Tibial nerve (tissue), 4 donors: Measurements from ENCODE around the gene CDC14B. TPM values are rescaled to one million over a fixed set of nuclear protein-coding genes. Genes with fewer than 3 reads are reported as not detected.

Experiments
- DNase-seq, 2 donors: peaks; one replicate each; pipeline ENCODE4 v3.0.0-alpha.2; 2019; ENCODE audit warnings: low spot score in 2 of 2
- H3K27ac ChIP-seq, 4 donors: fragments of 200-600 bp; sonication (generic) in 3 of 4; one replicate each; pipeline ENCODE4 v1.5.1; 2017 to 2019; ENCODE audit warnings: mild to moderate bottlenecking in 1 of 4
- H3K27me3 ChIP-seq, 2 donors: fragments of 200-600 bp; sonication (generic) in 1 of 2; one replicate each; pipeline versions ENCODE4 v1.5.1 to v1.6.0; 2017 to 2019
- H3K36me3 ChIP-seq, 3 donors: fragments of 200-600 bp; sonication (generic); one replicate each; pipeline ENCODE4 v1.5.1; 2018 to 2019
- H3K4me1 ChIP-seq, 4 donors: fragments of 200-600 bp; sonication (generic) in 3 of 4; one replicate each; pipeline ENCODE4 v1.5.1; 2017 to 2019
- H3K4me3 ChIP-seq, 4 donors: fragments of 200-600 bp; sonication (generic) in 3 of 4; one replicate each; pipeline ENCODE4 v1.5.1; 2017 to 2019; ENCODE audit warnings: mild to moderate bottlenecking in 1 of 4, moderate library complexity in 1 of 4
- H3K9me3 ChIP-seq, 4 donors: fragments of 200-600 bp; sonication (generic) in 3 of 4; one replicate each; pipeline ENCODE4 v1.5.1; 2017 to 2019
- EP300 ChIP-seq, 2 donors: sonication (generic); formaldehyde crosslinking; IDR thresholded peaks; one replicate each; pipeline ENCODE4 v1.6.1; 2017; ENCODE audit warnings: antibody characterized with exemption in 2 of 2, mild to moderate bottlenecking in 1 of 2
- POLR2A ChIP-seq, 2 donors: fragments of 450-650 bp; IDR thresholded peaks; one replicate each; pipeline ENCODE4 v1.6.1; 2017; ENCODE audit warnings: antibody characterized with exemption in 2 of 2, mild to moderate bottlenecking in 2 of 2, moderate library complexity in 2 of 2
- WGBS, 2 donors: methylation state at CpG; one replicate each; pipeline ENCODE4 v1.1.5; 2018; 5-methylcytosine and 5-hydroxymethylcytosine counted together
- total RNA-seq, 4 donors: library from RNA; depleted of rRNA; stranded (reverse); fragments of >200 nt; gene quantifications; one replicate each; pipeline ENCODE4 v1.1.0, GENCODE V29; 2016
- TF ChIP-seq, protein P1 (sequence below), 5 experiments: fragments of 200-600 bp in 3 of 5; fragments of 450-650 bp in 2 of 5; sonication (generic) in 3 of 5; IDR thresholded peaks; one replicate each; pipeline ENCODE4 v1.5.1; 2016 to 2019; ENCODE audit warnings: antibody characterized with exemption in 5 of 5, mild to moderate bottlenecking in 3 of 5, moderate library complexity in 2 of 5

The CDC14B gene
- total RNA-seq, 4 donors from 2014 or later, result 25.9 to 34.1 (median 27.6) TPM

DNA sequence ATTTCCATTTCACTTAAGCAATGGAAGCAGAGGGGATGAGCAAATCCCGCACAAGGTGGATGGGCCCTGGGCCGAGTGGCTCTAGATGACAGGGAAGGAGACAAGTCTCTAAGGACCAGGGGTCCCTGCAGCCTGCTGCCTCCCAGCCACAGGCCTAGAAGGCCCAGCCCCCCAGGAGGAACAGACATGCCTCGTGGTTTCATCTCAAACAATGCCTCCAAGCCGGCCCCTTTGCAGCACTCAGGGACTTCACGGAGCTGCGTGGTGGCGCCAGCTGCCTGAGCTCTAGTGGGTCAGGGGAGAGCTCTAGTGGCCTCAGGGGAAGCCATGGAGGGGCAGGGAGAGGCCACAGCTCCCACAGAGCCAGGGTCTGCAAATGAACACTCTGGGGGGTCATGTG is 120.8 kb downstream of the CDC14B start:
- H3K36me3 ChIP-seq, result peaks cover 0 to 25% (median 0%) of the 10 kb centered on the region in 3 donors
- no peaks in the 10 kb centered on the region for H3K9me3 ChIP-seq
- peaks cover 0 to 38% (median 5%) of the 10 kb centered on the region in 4 donors for H3K4me1 ChIP-seq
- 77 to 82% methylated on average over 7 of the region's 7 CpGs for WGBS, 2 donors
- H3K27ac ChIP-seq, result peak overlapping the region in 1 of 4 donors; percentile 20
- no peak for DNase-seq
- TF ChIP-seq, protein P1, sequence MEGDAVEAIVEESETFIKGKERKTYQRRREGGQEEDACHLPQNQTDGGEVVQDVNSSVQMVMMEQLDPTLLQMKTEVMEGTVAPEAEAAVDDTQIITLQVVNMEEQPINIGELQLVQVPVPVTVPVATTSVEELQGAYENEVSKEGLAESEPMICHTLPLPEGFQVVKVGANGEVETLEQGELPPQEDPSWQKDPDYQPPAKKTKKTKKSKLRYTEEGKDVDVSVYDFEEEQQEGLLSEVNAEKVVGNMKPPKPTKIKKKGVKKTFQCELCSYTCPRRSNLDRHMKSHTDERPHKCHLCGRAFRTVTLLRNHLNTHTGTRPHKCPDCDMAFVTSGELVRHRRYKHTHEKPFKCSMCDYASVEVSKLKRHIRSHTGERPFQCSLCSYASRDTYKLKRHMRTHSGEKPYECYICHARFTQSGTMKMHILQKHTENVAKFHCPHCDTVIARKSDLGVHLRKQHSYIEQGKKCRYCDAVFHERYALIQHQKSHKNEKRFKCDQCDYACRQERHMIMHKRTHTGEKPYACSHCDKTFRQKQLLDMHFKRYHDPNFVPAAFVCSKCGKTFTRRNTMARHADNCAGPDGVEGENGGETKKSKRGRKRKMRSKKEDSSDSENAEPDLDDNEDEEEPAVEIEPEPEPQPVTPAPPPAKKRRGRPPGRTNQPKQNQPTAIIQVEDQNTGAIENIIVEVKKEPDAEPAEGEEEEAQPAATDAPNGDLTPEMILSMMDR (IDR thresholded peaks at IDR 0.05), result no peak
- no peak for TF ChIP-seq POLR2A (IDR thresholded peaks at IDR 0.05)
- TF ChIP-seq EP300 (IDR thresholded peaks at IDR 0.05), result no peak
- no peak overlapping the region for H3K4me3 ChIP-seq
- H3K27me3 ChIP-seq, result no peaks in the 10 kb centered on the region

DNA sequence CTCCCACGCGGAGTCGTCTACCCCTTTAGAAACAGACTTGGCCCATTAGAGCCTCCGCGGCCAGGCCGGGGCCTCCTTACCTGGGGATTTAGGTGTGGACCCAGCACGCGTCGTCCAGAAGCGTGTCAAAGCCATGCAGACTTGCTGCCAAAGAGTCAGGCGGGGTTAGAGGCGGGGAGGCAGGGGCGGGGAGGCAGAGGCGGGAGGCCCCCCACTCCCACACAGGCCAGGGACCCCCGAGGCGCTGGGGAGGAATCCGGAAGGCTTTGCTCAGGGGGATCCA is 122.6 kb downstream of the CDC14B start:
- WGBS, 2 donors, result 83 to 94% methylated on average over 13 to 17 of the region's 17 CpGs
- Histone ChIP-seq H3K4me3 (no peak overlapping the region), H3K36me3 (peaks cover 0 to 42% (median 0%) of the 10 kb centered on the region in 3 donors), H3K4me1 (peaks cover 0 to 24% (median 4%) of the 10 kb centered on the region in 4 donors), H3K27ac (peak overlapping the region in 1 of 4 donors; percentile 67), H3K9me3 (no peaks in the 10 kb centered on the region), H3K27me3 (no peaks in the 10 kb centered on the region)
- DNase-seq, result no peak
- TF ChIP-seq POLR2A (IDR thresholded peaks at IDR 0.05) (no peak), EP300 (IDR thresholded peaks at IDR 0.05) (no peak)
- TF ChIP-seq, protein P1 (IDR thresholded peaks at IDR 0.05), result no peak

DNA sequence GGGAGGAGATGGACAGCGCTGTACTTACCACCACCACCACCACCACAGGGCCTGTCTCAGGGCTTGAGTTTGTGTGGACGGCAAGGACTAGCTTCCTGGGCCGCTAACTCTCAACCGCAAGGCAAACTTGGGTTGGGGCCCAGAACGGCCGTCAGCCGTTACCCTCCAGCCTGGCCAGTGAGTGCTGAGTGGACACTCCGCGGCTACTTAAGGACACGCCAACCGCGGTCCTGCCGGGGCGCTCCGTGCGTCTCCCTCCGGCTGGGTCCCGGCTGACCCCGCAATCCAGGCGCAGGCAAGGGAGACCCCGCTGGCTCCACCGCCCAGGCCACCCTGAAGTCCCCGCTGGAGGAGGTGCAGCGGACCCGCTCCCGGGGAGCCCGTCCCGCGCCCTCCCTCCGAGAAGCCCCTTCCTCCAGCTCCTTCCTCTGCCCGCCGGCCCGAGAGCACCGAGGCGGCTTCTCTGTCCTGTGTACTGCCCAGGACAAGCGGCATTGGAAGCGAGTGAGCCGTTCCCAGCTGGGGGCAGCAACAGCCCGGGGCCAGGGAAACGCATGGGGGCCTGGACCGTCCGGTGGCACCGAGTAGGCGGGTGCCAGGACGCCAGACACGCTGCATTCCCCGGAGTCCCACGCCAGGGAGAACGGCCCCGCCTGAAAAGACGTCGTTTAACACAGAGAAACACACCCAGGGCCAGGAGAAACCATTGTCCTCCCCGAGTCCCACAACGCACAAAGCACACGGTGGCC is 123.1 kb downstream of the CDC14B start:
- no peak overlapping the region for H3K4me3 ChIP-seq
- peaks cover 0 to 47% (median 0%) of the 10 kb centered on the region in 3 donors for H3K36me3 ChIP-seq
- peak overlapping the region in 1 of 4 donors; percentile 67 for H3K27ac ChIP-seq
- peaks cover 0 to 26% (median 3%) of the 10 kb centered on the region in 4 donors for H3K4me1 ChIP-seq
- H3K9me3 ChIP-seq, result no peaks in the 10 kb centered on the region
- WGBS, 2 donors, result 87 to 92% methylated on average over 32 to 36 of the region's 55 CpGs
- no peaks in the 10 kb centered on the region for H3K27me3 ChIP-seq
- DNase-seq, result no peak
- TF ChIP-seq EP300 (IDR thresholded peaks at IDR 0.05), result peak in 1 of 2 donors; percentile 16
- no peak for TF ChIP-seq POLR2A (IDR thresholded peaks at IDR 0.05)

DNA sequence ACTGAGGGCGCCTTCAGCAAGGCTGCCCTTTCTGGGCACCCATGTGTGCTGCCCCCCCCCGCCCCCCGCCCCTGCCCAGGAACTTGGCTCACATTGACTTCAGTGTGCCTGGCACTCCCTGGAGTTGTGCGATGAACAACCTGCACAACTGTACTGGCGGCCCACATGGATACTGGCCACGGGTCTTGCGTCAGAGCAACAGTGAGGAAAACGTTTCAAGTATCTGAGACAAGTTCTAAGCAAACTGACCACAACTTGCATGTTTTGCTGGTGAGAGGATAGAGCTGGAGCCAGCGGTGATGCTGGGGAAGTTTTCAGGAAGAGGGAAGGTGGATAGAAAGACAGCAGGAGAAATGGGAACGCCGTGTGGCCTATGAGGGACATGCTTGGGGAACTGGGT is 124.3 kb downstream of the CDC14B start:
- DNase-seq, result no peak
- WGBS, 2 donors, result 88 to 89% methylated on average over 11 of the region's 11 CpGs
- Histone ChIP-seq H3K36me3 (peaks cover 0 to 59% (median 0%) of the 10 kb centered on the region in 3 donors), H3K27ac (no peak overlapping the region), H3K4me1 (peaks cover 0 to 19% (median 0%) of the 10 kb centered on the region in 4 donors), H3K4me3 (no peak overlapping the region), H3K27me3 (no peaks in the 10 kb centered on the region), H3K9me3 (no peaks in the 10 kb centered on the region)
- TF ChIP-seq, protein P1 (IDR thresholded peaks at IDR 0.05), result no peak
- TF ChIP-seq POLR2A (IDR thresholded peaks at IDR 0.05) (no peak), EP300 (IDR thresholded peaks at IDR 0.05) (peak in 1 of 2 donors; percentile 31)

DNA sequence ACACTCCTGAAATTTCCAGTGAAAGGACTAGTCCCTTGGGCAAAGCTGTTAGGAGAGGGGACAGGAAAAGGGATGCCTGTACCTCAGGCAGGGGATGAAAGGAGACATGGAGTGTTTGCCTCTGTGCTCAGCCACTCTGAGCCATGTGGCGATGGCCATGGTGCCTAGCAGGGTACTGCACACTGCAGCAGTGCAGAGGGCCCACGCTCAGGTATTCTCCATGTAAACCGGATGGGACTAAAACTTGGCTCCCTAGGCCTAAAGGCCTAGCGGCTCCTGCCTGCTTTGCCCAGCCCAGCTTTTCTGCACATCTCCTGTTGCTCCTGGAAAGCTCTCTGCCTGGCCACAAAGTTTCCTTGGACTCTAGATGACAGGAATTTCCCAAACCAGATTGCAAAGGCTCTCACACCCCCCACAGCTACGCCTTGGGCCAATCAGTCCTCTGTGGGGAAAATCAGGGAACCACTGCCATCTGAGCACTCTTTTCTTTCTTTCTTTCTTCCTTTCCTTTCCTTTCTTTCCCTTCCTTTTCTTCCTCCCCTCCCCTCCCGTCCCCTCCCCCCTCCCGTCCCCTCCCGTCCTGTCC is 125.3 kb downstream of the CDC14B start:
- Histone ChIP-seq H3K4me3 (no peak overlapping the region), H3K27ac (peak overlapping the region in 1 of 4 donors; percentile 44), H3K9me3 (no peaks in the 10 kb centered on the region), H3K4me1 (peaks cover 0 to 19% (median 0%) of the 10 kb centered on the region in 4 donors), H3K36me3 (peaks cover 0 to 70% (median 0%) of the 10 kb centered on the region in 3 donors), H3K27me3 (no peaks in the 10 kb centered on the region)
- TF ChIP-seq EP300 (IDR thresholded peaks at IDR 0.05), result no peak
- TF ChIP-seq, protein P1 (IDR thresholded peaks at IDR 0.05), result no peak
- no peak for TF ChIP-seq POLR2A (IDR thresholded peaks at IDR 0.05)
- no peak for DNase-seq
- WGBS, 2 donors, result 88 to 90% methylated on average over 8 of the region's 8 CpGs
